HepG2 (cell line): ENCODE measurements around the gene MAST1. TPM values are rescaled to one million over a fixed set of nuclear protein-coding genes. Genes with fewer than 3 reads are reported as not detected.

Source experiments
- ATAC-seq: fragments of 200-7000 bp; cut with Tn5 transposase; 3 replicates; pipeline ENCODE4 v1.9.1; 2020; ENCODE audit warnings: mild to moderate bottlenecking, moderate library complexity
- BruUV-seq: library from RNA; stranded (reverse); fragments of 400-500 nt; replicated peaks from 2 replicates; lab custom pipeline; 2021; lab: Mats Ljungman, UMichigan
- CTCF ChIA-PET: fragments of 300-600 bp; formaldehyde crosslinking; extraction: SDS; loops from one replicate; lab custom pipeline; 2021; ENCODE audit warnings: low total read pairs, inconsistent platforms, low intra/inter-chr PET ratio; lab: Yijun Ruan, JAX
- POLR2A ChIA-PET: fragments of 350-600 bp; sonication (Branson Sonifier 250); formaldehyde crosslinking; loops from one replicate; lab custom pipeline; 2020; ENCODE audit warnings: antibody characterized with exemption, inconsistent platforms; lab: Yijun Ruan, JAX
- DNase-seq: peaks from one replicate; pipeline ENCODE4 v3.0.0-alpha.2; 2015; ENCODE audit warnings: low spot score
- FAIRE-seq: peaks from 3 replicates; lab custom pipeline; 2011; peaks lifted over from hg19 to GRCh38; lab: Jason Lieb, UNC
- H2AFZ ChIP-seq: one replicate; pipeline ENCODE4 v1.6.1; 2011; ENCODE audit warnings: low read length, inconsistent platforms
- H3K27ac ChIP-seq: fragments of 300-600 bp; 3 replicates; pipeline ENCODE4 v1.8.0; 2011; ENCODE audit warnings: mixed run types, mild to moderate bottlenecking, mixed read lengths, low read length, inconsistent platforms; ENCODE audit not compliant: insufficient read depth; ENCODE audit errors: extremely low read length
- H3K27me3 ChIP-seq, 2 experiments: fragments of 200-600 bp in 1 of 2; 2 replicates in 1 of 2; 3 replicates in 1 of 2; pipeline versions ENCODE4 v1.6.0 to v1.8.0; 2011; ENCODE audit warnings: low read length in 2 of 2, mild to moderate bottlenecking in 2 of 2, moderate library complexity in 2 of 2, inconsistent platforms in 1 of 2; ENCODE audit not compliant: insufficient read depth in 2 of 2, control insufficient read depth in 1 of 2
- H3K36me3 ChIP-seq, 2 experiments: fragments of 200-600 bp in 1 of 2; replicated peaks in 1 of 2; 2 replicates in 1 of 2; 3 replicates in 1 of 2; pipeline versions ENCODE4 v1.5.1 to v1.8.0; 2011; ENCODE audit warnings: low read length in 2 of 2, inconsistent platforms in 1 of 2; ENCODE audit not compliant: insufficient read depth in 2 of 2, control insufficient read depth in 1 of 2
- H3K4me1 ChIP-seq: 2 replicates; pipeline ENCODE4 v1.5.1; 2012; ENCODE audit warnings: low read length, inconsistent platforms; ENCODE audit not compliant: insufficient read depth
- H3K4me2 ChIP-seq: 2 replicates; pipeline ENCODE4 v1.6.0; 2011; ENCODE audit warnings: low read depth, low read length, inconsistent platforms
- H3K4me3 ChIP-seq, 3 experiments: fragments of 200-600 bp in 1 of 3; sonication (generic), shearing (Covaris generic) in 1 of 3; replicated peaks in 1 of 3; 2 replicates each; pipeline ENCODE4 v1.5.1; 2011 to 2016; ENCODE audit warnings: low read length in 3 of 3, inconsistent platforms in 2 of 3, low read depth in 2 of 3, mild to moderate bottlenecking in 2 of 3, control low read depth in 1 of 3, mixed read lengths in 1 of 3; ENCODE audit not compliant: insufficient read depth in 1 of 3
- H3K79me2 ChIP-seq: one replicate; pipeline ENCODE4 v1.6.1; 2011; ENCODE audit warnings: low read length, inconsistent platforms; ENCODE audit not compliant: insufficient read depth
- H3K9ac ChIP-seq: 2 replicates; pipeline ENCODE4 v1.6.0; 2011; ENCODE audit warnings: mild to moderate bottlenecking, low read depth, low read length, inconsistent platforms; ENCODE audit not compliant: insufficient read depth
- H3K9me3 ChIP-seq: 2 replicates; pipeline ENCODE4 v1.5.1; 2012; ENCODE audit warnings: mild to moderate bottlenecking, low read length
- H4K20me1 ChIP-seq: 2 replicates; pipeline ENCODE4 v1.6.0; 2011; ENCODE audit warnings: inconsistent platforms, mild to moderate bottlenecking, low read length, moderate library complexity; ENCODE audit not compliant: insufficient read depth
- AKAP8 ChIP-seq: sonication (generic); formaldehyde crosslinking; IDR thresholded peaks from 2 replicates; pipeline ENCODE4 v1.5.1; 2020; ENCODE audit warnings: mild to moderate bottlenecking, missing genetic modification reagents
- BHLHE40 ChIP-seq: IDR thresholded peaks from 2 replicates; pipeline ENCODE4 v1.6.1; 2011; ENCODE audit warnings: low read length, improper control_type of control experiment
- ETV6 ChIP-seq: sonication (generic); formaldehyde crosslinking; conservative IDR thresholded peaks from 2 replicates; pipeline ENCODE4 v1.4.0; 2020; ENCODE audit warnings: missing genetic modification reagents
- FOXO1 ChIP-seq: sonication (generic); formaldehyde crosslinking; IDR thresholded peaks from 2 replicates; pipeline ENCODE4 v1.4.0; 2020; ENCODE audit warnings: missing genetic modification reagents
- HOXD1 ChIP-seq: sonication (generic); formaldehyde crosslinking; IDR thresholded peaks from 2 replicates; pipeline ENCODE4 v1.5.0; 2020; ENCODE audit warnings: missing genetic modification reagents
- ISL2 ChIP-seq: sonication (generic); formaldehyde crosslinking; IDR thresholded peaks from 2 replicates; pipeline ENCODE4 v1.5.0; 2020; ENCODE audit warnings: missing genetic modification reagents
- KMT2B ChIP-seq: IDR thresholded peaks from 2 replicates; pipeline ENCODE4 v1.6.1; 2016; ENCODE audit warnings: missing genetic modification reagents, missing compliant biosample characterization
- MATR3 ChIP-seq: sonication (generic); formaldehyde crosslinking; IDR thresholded peaks from 2 replicates; pipeline ENCODE4 v1.4.0; 2020; ENCODE audit warnings: missing genetic modification reagents
- NFYC ChIP-seq: IDR thresholded peaks from 2 replicates; pipeline ENCODE4 v1.6.1; 2016; ENCODE audit warnings: missing genetic modification reagents, missing compliant biosample characterization
- NR2F6 ChIP-seq, 2 experiments: IDR thresholded peaks; 2 replicates each; pipeline ENCODE4 v1.6.1; 2016; ENCODE audit warnings: antibody characterized with exemption in 1 of 2, mild to moderate bottlenecking in 1 of 2
- RFX5 ChIP-seq: IDR thresholded peaks from 2 replicates; pipeline ENCODE4 v1.6.1; 2011; ENCODE audit warnings: low read depth, low read length, improper control_type of control experiment
- SRSF1 ChIP-seq: fragments of 200-400 bp; formaldehyde crosslinking; optimal IDR thresholded peaks from 2 replicates; pipeline ENCODE3; 2017; ENCODE audit warnings: mild to moderate bottlenecking, low read depth, low read length, moderate library complexity
- U2AF1 ChIP-seq: fragments of 200-400 bp; formaldehyde crosslinking; optimal IDR thresholded peaks from 2 replicates; pipeline ENCODE3; 2017; ENCODE audit warnings: mild to moderate bottlenecking, low read depth, low read length
- ZC3H4 ChIP-seq: sonication (generic); formaldehyde crosslinking; IDR thresholded peaks from 2 replicates; pipeline ENCODE4 v1.4.0; 2020; ENCODE audit warnings: missing genetic modification reagents, borderline replicate concordance
- ZFP37 ChIP-seq: sonication (generic); formaldehyde crosslinking; IDR thresholded peaks from 2 replicates; pipeline ENCODE4 v1.4.0; 2020; ENCODE audit warnings: missing genetic modification reagents, borderline replicate concordance
- ZFX ChIP-seq: sonication (generic); formaldehyde crosslinking; IDR thresholded peaks from 2 replicates; pipeline ENCODE4 v1.4.0; 2020; ENCODE audit warnings: mild to moderate bottlenecking, low read depth, missing genetic modification reagents, moderate library complexity
- ZNF329 ChIP-seq: sonication (generic); formaldehyde crosslinking; IDR thresholded peaks from 2 replicates; pipeline ENCODE4 v1.9.0; 2021; ENCODE audit warnings: low read depth, mild to moderate bottlenecking, missing genetic modification reagents
- ZNF441 ChIP-seq: sonication (generic); formaldehyde crosslinking; IDR thresholded peaks from 2 replicates; pipeline ENCODE4 v1.7.0; 2021; ENCODE audit warnings: missing genetic modification reagents, borderline replicate concordance
- WGBS: methylation state at CpG from one replicate; pipeline ENCODE4 v1.1.6; 2017; ENCODE audit warnings: low lambda C conversion rate; 5-methylcytosine and 5-hydroxymethylcytosine counted together
- in situ Hi-C: cut with HindIII; loops from 2 replicates; pipeline ENCODE4 v1.10.0; 2017; ENCODE audit warnings: low pct_unique_long_range_greater_than_20kb; ENCODE audit not compliant: extremely low pct_ligation_motif_present
- intact Hi-C: fragments of 100-400 bp; cut with micrococcal nuclease; formaldehyde crosslinking; loops from one replicate; pipeline ENCODE4 v1.10.0; 2022; ENCODE audit not compliant: unreplicated experiment
- polyA plus RNA-seq, 8 experiments: library from polyadenylated mRNA; depleted of rRNA in 3 of 8; stranded (reverse) in 7 of 8; unstranded in 1 of 8; fragments of >200 nt; fragmentation: Illumina TruSeq in 4 of 8; extraction: Trizol in 4 of 8; gene quantifications; 2 replicates each; pipeline versions ENCODE4 v1.2.1 to v1.2.3, GENCODE V29; 2011 to 2016; ENCODE audit warnings: low read depth in 4 of 8, missing spikeins in 1 of 8, mixed read lengths in 1 of 8; ENCODE audit not compliant: insufficient read depth in 1 of 8
- total RNA-seq, 5 experiments: library from RNA; depleted of rRNA; stranded (reverse); fragments of >200 nt; fragmentation: Illumina TruSeq; extraction: Trizol; gene quantifications; 2 replicates each; pipeline ENCODE4 v1.2.3, GENCODE V29; 2016; ENCODE audit warnings: low read depth in 1 of 5
- TF ChIP-seq, protein P1 (sequence below): sonication (generic); formaldehyde crosslinking; IDR thresholded peaks from 2 replicates; pipeline ENCODE4 v1.9.0; 2022; ENCODE audit warnings: low read depth, missing genetic modification reagents
- TF ChIP-seq, protein P2 (sequence below): IDR thresholded peaks from 2 replicates; pipeline ENCODE4 v1.6.1; 2016; ENCODE audit warnings: missing genetic modification reagents, missing compliant biosample characterization
- TF ChIP-seq, protein P3 (sequence below): sonication (generic); formaldehyde crosslinking; IDR thresholded peaks from 2 replicates; pipeline ENCODE4 v1.4.0; 2020; ENCODE audit warnings: missing genetic modification reagents

MAST1 gene
- total and polyA plus RNA-seq, 2 of the 13 experiments (the other 11 are each of a cell fraction or from before 2014, with no cell fraction given) = 0.73 to 4.7 TPM

DNA sequence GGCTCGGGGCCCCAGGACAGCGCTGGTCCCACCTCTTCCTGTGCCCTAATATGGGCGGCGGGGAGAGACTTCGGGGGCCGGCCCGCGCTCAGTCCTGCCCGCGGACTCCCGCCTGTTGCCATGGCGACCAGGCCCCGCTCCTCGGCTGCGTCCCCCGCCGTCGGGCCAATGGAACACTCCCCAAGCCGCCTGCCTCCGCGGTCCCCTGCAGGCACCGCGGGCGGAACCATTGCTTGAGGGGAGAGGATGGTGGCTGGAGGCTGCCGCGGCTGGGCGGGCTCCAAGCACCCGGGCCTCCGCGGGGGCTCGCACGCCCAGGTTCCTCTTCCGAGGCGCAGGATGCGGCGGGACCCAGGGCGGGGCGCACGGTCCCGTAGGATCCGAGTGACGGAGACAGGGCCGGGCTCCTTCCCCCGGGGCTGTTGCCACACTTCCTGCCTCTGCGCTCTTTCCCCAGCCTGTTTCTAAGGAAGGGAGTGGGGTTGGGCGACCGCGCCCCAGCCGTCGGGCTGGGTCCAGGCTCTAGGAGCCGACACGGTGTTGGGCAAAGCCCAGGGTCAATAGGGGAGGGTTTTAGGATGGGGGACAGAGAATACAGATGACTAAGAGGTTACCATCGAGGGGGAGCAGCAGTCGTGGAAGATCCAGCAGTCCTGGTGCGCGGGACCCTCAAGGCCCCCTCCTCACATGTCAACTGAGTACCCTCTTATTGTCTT is 48.3 kb upstream of the MAST1 start:
- H3K9ac ChIP-seq = peak overlapping the region; percentile 89
- CTCF ChIA-PET = interaction anchor here (1.4 kb wide), 1 partner anchor 12 kb away, joined by 4 read pairs; no protein-coding TSS in a partner anchor
- H2AFZ ChIP-seq = no peak overlapping the region
- no peak for FAIRE-seq
- POLR2A ChIA-PET = interaction anchor here (0.7 to 3.9 kb wide), 5 partner anchors 12 to 53 kb away, joined by 3 to 124 read pairs (median 10); partner anchors contain the start of genes GET3 and HOOK2
- H3K79me2 ChIP-seq = peaks cover 8% of the 10 kb centered on the region
- DNase-seq = peak; percentile 87
- peak; percentile 38 for ATAC-seq
- peak overlapping the region; percentile 31 for H3K27ac ChIP-seq
- no peaks in the 10 kb centered on the region; a peak in 1 of 5 replicates for H3K27me3 ChIP-seq
- H3K4me1 ChIP-seq = peaks cover 65% of the 10 kb centered on the region
- H3K4me3 ChIP-seq = peak overlapping the region; percentile 47 to 87 (median 60)
- no TSS peak for BruUV-seq
- no peaks in the 10 kb centered on the region for H3K36me3 ChIP-seq
- in situ Hi-C loops = no loop called here
- peak overlapping the region; percentile 99 for H3K4me2 ChIP-seq
- H3K9me3 ChIP-seq = no peaks in the 10 kb centered on the region
- intact Hi-C loops = no loop called here
- H4K20me1 ChIP-seq = no peaks in the 10 kb centered on the region
- 0% methylated on average over 8 of the region's 56 CpGs for WGBS
- TF ChIP-seq NR2F6 (IDR thresholded peaks at IDR 0.05) (no peak), NR2F6 (CRISPR knock-in tag; IDR thresholded peaks at IDR 0.05) (0 out of 2 replicates have a peak, but pooled peaks have one; percentile 9), SRSF1 (peak; percentile 45), NFYC (CRISPR knock-in tag) (peak; percentile 47; the same call in 1 of the 2 replicates), RFX5 (peak; percentile 67; the same call in 1 of the 2 replicates), HOXD1 (CRISPR knock-in tag) (peak; percentile 26; the same call in 1 of the 2 replicates), ZNF441 (CRISPR knock-in tag) (peak; percentile 47; the same call in 1 of the 2 replicates), ZFP37 (CRISPR knock-in tag) (0 out of 2 replicates have a peak, but pooled peaks have one; percentile 21), ISL2 (CRISPR knock-in tag) (peak; percentile 29; the same call in 1 of the 2 replicates), ZC3H4 (CRISPR knock-in tag) (no peak), ZFX (peak; percentile 29), ETV6 (CRISPR knock-in tag) (no peak), KMT2B (CRISPR knock-in tag) (no peak), BHLHE40 (peak; percentile 91), MATR3 (CRISPR knock-in tag) (no peak), U2AF1 (no peak), FOXO1 (CRISPR knock-in tag) (0 out of 2 replicates have a peak, but pooled peaks have one; percentile 37), ZNF329 (CRISPR knock-in tag) (peak; percentile 45; the same call in 1 of the 2 replicates), AKAP8 (CRISPR knock-in tag) (no peak)
- TF ChIP-seq, protein P1, sequence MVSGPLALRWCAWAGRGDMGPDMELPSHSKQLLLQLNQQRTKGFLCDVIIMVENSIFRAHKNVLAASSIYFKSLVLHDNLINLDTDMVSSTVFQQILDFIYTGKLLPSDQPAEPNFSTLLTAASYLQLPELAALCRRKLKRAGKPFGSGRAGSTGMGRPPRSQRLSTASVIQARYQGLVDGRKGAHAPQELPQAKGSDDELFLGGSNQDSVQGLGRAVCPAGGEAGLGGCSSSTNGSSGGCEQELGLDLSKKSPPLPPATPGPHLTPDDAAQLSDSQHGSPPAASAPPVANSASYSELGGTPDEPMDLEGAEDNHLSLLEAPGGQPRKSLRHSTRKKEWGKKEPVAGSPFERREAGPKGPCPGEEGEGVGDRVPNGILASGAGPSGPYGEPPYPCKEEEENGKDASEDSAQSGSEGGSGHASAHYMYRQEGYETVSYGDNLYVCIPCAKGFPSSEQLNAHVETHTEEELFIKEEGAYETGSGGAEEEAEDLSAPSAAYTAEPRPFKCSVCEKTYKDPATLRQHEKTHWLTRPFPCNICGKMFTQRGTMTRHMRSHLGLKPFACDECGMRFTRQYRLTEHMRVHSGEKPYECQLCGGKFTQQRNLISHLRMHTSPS (CRISPR knock-in tag) = no peak
- TF ChIP-seq, protein P2, sequence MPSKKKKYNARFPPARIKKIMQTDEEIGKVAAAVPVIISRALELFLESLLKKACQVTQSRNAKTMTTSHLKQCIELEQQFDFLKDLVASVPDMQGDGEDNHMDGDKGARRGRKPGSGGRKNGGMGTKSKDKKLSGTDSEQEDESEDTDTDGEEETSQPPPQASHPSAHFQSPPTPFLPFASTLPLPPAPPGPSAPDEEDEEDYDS = peak; percentile 44; the same call in 1 of the 2 replicates
- TF ChIP-seq, protein P3, sequence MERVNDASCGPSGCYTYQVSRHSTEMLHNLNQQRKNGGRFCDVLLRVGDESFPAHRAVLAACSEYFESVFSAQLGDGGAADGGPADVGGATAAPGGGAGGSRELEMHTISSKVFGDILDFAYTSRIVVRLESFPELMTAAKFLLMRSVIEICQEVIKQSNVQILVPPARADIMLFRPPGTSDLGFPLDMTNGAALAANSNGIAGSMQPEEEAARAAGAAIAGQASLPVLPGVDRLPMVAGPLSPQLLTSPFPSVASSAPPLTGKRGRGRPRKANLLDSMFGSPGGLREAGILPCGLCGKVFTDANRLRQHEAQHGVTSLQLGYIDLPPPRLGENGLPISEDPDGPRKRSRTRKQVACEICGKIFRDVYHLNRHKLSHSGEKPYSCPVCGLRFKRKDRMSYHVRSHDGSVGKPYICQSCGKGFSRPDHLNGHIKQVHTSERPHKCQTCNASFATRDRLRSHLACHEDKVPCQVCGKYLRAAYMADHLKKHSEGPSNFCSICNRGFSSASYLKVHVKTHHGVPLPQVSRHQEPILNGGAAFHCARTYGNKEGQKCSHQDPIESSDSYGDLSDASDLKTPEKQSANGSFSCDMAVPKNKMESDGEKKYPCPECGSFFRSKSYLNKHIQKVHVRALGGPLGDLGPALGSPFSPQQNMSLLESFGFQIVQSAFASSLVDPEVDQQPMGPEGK = peak; percentile 80
